HG02623 (cell line): ENCODE data around the gene RAB7A.

Experiments
- ATAC-seq: cut with Tn5 transposase; IDR thresholded peaks from one replicate; pipeline ENCODE4 v1.9.1; 2021; ENCODE audit warnings: moderate library complexity; ENCODE audit not compliant: unreplicated experiment

Gene RAB7A

DNA sequence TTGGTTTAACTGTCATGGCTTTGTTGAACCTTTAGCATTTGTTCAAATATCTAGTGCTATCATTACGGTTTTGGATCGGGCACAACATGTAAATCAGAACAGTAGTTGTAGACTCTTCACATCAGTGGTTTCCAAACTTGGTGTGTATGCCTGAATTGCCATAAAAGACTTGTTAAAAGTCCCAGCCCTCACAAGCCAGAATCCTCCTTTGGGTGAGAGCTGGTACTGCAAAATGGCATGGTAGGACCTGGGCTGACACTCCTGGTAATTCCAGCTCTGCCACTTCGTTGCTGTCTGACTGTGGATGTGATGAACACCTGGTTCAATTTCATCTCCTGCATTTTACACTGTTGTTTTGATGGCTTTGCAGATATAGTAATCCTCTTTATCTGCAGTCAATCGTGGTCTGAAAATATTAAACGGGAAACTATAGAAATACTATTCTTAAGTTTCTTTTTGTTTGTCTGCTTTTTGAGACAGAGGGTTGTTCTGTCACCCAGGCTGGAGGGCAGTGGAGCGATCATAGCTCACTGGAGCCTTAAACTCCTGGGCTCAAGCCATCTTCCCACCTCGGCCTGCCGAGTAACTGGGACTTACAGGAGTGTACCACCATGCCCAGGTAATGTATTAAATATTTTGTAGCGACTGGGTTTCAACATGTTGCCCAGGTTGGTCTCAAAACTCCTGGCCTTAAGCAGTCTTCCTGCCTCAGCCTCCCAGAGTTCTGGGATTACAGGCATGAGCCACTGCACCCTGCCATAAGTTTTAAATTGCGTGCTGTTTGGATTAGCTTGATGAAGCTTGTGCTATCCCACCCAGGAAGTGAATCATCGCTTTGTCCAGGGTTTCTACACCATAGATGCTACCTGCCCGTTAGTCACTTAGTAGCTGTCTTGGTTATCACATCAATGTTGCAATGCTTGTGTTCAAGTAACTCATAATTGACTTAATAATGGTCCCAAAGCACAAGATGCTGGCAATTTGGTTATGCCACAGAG is 61.6 kb downstream of the RAB7A start:
- ATAC-seq: no peak

DNA sequence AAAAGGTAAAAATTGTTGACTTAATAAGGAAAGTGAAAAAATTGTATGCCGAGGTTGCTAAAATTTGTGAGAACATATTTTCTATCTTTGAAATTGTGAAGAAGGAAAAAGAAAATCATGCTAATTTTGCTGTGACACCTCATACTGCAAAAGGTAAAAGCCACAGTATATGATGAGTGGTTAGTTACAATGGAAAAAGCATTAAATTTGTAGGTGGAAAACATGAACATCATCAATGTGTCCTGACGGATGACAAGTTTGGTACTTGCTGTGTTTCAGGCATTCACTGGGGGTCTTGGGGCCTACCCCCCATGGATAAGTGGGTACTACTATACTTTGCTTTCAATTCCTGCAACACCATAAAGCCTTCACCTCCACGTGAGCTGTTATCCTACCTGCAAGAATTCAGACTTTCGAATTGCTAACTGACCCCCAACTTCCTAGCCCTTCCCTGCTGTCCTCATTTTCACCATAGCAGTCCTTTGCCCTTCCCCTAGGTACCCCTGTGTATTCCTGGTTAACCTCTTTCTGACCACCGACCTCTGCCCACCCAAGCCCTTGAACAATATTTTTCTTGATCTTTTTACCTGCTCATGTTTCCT is 62.4 kb downstream of the RAB7A start:
- ATAC-seq: no peak

DNA sequence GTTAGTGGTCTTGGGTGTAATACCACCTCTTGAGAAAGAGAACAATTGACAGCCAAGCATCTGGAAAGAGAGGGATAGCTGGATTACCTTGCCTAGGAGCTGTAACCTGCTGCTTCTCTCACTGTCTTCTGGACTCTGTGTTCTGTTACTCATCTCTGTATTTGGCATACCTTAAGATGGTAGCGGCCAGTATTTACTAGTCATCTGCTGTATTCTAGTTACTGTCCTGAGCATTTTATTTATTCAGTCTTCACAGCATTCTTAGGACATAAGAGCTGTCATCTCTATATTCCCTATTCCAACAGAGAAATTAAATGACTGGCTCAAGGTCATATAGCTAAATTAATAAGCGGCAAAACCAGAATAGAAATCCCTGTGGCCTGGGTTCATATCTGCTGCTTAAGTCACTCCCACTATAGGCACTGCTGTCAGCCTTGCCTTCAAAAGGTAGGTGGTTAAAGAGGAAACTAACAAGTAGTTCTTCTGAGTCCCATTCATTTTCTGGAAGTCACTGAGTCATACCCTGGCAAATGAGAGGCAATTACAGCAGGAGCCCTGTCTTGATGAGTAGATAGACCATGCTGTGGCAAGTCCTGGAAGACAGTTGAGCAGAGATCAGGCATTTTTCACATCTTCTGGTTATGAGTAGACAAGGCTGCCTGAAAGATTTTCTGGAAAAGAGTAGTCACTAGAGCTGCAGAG is 68.2 kb downstream of the RAB7A start:
- no peak for ATAC-seq

DNA sequence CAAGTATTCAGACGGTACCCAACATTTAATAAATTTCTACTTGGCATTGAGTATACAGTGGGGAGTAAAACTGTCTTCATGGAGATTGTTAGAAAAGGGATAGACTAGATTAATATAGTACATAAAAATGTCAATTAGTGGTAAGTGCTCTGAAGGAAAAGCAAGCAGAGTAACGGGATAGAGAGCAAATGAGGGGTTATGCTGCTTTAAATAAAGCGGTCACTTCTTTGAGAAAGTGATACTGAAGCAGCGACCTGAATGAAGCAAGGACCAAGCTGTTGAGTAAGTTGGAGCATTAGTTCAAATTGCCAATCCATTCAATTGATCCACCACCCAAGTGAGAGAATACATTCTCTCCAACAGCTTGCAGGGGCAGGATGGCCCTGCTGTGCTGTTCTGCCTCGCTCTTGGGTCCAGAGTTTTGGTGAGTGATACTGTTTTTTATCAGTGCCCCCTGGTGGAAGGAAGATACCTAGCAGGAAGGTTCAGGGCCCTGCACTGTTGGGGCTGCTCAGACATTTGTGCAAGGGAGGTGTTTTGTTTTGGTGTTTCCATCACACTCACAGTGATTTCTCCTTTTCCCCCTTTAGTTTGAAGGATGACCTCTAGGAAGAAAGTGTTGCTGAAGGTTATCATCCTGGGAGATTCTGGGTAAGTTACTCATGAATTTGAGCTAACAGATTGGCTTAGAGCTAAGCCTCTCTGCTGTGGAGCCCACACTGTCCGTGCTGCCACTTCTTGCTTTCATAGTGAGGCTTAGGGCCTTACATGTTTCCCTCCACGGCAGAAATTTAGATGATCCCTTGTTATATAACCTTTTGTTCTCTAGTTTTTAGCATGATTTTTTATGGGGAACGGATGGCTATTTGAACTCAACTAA is 69.0 kb downstream of the RAB7A start:
- peak; percentile 59 for ATAC-seq

DNA sequence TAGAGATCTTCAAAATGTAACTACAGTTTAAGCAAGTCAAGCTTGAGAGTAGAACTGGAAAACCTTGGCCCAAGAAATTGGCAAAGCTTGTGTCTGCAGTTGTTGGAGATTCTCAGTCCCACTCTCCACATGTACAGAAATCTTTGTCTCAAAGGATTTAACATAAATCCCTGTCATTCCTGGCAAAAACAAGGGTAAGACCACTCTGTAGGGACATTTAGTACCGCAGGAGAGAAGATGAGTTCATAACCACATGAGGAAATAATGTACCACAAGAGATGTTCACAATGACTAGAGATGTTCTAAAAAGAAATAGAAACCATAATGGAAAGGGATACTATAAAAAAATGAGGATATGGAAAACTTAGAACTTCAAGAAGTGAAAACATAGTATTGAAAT is 73.7 kb downstream of the RAB7A start:
- no peak for ATAC-seq

DNA sequence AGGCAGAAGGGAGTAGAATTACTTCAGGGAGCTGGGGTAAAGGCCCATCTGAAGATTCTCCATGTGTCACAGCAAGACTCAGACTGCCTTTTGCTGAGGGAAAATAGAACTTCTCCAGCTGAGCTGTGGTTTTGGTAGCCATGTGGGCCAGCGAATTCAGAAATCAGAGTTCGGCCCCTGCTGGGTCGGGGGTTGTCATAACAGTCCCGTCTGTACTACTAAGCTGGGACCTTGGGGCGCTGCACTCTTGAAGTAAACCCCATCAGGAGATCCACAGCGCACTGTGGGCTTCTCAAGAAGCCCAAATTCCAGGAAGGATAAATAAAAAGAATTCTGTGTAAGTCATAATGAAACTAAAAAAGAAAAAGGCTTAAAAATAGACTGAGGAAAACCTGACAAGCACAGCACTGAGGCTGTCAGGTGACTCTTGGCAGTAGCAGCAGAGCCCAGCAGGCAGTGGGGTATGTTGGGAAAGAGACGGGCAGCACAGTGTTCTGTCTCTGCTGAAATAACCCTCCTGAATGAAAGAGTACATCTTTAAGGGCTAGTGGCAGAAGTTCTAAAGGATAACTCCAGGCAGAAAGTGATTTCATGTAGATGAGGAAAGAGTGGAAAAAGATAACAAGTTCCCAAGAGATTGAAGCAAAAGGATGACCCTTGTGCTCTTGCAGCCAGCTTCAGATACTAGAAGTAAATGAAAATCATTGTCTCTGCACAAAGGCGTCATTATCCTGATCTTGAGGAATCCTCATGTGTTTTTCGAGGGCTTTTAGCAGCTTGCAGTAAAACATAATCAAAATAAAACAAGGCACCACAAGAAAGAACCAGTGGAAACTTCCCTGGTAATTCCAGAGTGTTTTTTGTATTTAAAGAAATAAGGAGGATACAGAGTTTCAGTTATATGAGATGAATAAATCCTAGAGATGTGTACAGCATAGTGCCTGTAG is 74.5 kb downstream of the RAB7A start:
- ATAC-seq: no peak

DNA sequence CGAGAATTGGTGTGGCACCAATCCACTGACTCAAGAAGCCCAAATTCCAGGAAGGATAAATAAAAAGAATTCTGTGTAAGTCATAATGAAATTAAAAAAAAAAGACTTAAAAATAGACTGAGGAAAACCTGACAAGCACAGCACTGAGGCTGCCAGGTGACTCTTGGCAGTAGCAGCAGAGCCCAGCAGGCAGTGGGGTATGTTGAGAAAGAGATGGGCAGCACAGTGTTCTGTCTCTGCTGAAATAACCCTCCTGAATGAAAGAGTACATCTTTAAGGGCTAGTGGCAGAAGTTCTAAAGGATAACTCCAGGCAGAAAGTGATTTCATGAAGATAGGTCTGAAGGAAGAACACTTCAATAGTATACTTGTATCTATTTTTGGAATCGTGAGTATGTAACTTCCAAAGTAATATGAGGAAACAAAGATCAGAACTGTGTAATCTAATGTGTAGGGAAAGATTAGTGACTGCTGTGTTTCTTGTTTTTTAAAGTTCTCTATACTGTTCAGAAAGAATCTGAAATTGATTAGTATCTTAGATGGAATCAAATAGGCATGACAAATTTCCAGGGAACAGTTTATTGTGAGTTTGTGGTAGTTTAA is 75.9 kb downstream of the RAB7A start:
- ATAC-seq: no peak

DNA sequence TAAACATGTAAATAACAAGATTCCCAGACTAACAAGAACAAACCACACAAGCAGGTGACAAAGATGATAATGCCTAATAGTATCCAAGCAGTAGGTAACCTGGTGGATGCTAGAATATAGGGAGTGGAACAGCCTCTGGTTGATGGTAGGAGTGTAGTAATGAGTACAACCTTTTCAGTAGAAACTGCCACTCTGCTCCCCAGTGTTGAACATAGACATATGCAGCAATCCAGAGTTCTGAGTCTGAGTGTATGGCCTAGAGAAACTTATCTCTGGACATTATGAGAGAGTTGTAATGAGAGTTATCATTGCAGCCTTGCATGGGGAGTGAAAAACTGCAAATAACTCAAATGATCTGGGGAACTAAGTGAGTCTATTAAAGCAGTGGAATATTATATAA is 77.3 kb downstream of the RAB7A start:
- no peak for ATAC-seq

DNA sequence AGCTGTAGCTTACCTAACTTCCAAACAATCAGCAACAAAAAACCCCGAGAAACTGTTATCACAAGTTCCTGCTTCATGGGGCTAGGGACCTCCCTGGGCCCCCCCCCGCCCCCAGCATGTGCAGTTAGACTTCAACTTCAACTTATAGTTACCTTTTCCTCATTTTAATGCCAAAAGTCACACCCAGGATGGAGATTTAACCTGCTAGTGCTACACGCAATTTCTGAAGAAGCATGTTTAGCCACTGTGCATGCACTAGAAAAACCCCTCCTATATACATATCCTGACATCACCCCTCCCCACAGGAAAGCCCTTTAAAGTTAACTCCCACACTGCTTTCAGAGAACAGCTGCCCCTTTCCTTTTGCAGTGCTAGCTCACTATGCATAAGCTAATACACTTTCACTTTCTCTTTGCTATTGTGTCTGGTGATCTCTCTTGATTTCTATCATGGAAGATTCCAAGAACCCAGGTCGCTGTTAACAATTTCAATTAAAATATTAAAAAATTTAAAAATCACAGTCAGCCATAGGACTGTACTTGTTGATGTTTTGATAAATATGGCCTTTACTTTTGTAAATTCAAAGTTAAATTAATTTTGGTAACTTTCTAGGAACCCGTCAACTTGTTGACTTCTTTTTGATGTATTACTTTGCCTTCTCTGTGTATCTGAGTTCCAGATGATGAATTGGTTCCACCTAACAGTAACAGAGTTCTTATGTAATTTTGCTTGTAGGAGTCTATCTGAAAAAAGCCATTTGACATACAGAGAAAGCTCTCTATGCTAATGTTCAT is 78.2 kb downstream of the RAB7A start:
- ATAC-seq: peak; percentile 87

DNA sequence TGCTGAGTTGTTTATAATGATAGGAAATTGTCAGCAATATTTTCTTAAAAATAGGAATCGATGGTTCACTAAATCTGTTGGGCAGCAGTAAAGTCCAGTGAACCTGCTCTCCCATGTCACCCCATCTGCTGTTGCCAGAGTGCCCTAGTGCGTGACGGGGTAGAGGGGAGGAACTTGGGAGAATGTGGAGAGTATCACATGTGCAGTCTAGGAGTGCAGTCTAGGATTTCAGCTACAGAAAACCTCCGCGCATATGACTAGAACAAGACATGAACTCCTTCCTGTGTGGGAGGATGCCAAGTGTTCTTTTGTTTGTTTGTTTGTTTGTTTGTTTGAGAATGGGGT is 78.8 kb downstream of the RAB7A start:
- ATAC-seq: no peak

DNA sequence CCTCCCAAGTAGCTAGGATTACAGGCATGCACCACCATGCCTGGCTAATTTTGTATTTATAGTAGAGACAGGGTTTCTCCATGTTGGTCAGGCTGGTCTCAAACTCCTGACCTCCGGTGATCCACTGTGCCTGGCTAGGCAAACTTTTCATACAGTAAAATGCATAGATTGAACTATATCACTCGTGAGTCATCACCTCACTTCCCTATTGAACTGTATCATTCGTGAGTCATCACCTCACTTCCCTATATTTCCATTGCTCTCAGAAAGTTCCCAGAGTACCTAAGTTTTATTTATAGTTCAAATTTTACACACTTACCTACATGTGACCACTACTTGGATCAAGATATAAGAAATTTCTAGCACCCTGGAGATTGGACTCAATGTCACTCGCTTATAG is 79.8 kb downstream of the RAB7A start:
- ATAC-seq: no peak

DNA sequence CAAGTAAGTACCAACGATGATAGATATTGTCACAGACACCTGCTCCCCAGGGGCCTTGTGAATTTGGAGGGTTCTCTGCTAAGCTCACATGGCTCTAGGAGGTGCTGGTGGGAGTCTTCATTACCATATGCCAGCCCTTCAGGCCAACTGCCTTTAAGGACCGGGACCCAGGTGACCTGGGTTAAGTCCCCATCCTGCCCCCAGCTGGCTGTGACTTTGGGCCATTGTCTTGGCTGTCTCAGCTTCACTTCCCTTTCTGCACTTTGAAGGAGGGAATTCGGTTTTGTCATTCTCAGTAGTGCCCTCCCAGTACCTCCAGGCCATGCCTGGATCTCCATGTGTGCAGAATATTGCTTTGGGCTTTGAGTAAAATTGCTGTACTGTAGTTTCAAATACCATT is 80.6 kb downstream of the RAB7A start:
- no peak for ATAC-seq

DNA sequence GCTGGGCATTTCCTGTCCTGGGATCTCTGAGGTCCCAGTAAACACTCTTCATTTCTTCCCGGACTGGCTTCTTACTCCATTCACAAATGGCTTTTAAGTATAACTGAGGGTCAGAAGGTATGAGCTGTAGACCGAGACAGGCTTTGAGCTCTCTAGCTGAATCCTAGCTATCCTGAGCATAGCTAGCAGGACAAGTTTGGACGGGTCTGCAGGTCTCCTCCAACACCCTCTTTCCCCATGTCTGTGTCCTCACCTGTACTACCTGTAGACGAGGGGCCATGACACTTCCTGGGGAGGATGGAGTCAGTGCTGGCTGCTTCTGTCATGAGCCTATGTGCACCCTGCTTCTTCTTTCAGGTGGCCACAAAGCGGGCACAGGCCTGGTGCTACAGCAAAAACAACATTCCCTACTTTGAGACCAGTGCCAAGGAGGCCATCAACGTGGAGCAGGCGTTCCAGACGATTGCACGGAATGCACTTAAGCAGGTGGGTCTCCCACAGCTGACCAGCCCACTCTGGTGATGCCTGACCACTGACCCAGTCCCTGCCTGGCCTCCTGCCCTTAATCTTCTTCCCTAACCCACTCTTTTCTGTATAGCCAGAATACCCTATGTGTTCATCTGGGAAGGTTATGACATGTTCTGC is 81.3 kb downstream of the RAB7A start:
- ATAC-seq: no peak

DNA sequence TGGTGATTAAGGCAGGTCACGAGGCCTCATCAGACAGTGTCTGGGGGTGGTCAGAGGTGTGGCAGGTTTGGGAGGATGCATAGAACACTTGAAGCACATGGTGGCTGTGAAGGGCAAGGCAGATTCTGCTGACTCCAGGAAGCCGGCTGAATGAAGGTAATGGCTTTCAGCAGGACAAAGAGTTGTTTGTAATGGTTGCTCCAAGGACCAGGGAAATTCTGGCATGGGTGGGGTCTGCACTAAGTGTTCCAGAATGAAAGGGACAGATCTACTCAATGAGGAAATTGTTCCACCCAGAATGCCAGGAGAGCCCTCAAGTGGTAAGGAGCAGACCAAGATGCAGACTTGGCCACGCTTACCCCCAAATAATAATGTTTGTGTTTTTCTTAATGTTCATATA is 82.7 kb downstream of the RAB7A start:
- ATAC-seq: no peak

DNA sequence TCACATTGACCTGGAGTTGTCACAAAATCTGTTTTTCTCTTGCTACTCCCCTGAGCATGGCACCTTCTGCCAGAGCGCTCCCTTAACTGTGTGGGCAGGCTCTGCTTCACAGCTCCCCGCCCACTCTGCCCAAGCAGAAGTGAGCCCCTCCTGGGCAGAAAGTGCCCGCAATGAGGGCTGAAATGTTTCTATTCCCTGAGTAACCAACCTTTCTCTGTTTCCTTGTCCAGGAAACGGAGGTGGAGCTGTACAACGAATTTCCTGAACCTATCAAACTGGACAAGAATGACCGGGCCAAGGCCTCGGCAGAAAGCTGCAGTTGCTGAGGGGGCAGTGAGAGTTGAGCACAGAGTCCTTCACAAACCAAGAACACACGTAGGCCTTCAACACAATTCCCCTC is 87.1 kb downstream of the RAB7A start:
- no peak for ATAC-seq

DNA sequence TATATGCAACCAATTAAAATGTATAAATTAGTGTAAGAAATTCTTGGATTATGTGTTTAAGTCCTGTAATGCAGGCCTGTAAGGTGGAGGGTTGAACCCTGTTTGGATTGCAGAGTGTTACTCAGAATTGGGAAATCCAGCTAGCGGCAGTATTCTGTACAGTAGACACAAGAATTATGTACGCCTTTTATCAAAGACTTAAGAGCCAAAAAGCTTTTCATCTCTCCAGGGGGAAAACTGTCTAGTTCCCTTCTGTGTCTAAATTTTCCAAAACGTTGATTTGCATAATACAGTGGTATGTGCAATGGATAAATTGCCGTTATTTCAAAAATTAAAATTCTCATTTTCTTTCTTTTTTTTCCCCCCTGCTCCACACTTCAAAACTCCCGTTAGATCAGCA is 88.1 kb downstream of the RAB7A start:
- ATAC-seq: no peak

DNA sequence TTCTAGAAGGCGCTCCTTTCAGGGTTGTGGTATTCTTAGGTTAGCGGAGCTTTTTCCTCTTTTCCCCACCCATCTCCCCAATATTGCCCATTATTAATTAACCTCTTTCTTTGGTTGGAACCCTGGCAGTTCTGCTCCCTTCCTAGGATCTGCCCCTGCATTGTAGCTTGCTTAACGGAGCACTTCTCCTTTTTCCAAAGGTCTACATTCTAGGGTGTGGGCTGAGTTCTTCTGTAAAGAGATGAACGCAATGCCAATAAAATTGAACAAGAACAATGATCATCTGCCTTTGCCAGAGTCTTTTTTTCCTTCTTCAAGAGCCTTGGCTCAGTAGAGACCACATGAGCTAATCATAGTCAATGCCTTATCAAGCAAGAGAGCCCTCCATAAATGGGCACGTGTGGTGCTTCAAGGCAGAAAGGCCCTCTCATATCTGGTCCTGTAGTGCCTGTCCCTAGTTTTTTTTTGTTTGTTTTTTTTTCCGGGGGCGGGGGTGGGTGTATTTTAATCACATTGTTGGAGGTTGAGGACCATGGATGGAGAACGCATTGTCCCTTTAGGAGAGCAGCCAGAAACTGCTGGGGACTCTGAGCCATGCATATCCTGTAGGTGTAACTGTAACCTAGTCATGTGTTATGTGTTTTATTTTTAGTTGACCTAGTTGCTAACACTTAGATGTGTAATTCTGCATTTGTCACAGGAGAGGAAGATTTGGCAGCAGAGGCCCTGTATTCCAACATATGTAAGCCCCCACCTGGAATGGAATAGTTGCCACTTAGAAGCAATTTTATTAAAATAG is 88.7 kb downstream of the RAB7A start:
- no peak for ATAC-seq
